Middle frontal gyrus (tissue), 1 donor: ENCODE measurements around the gene BCCIP.

ENCODE experiments used
- DNase-seq: peaks from one replicate; pipeline ENCODE4 v3.0.0-alpha.2; 2015; ENCODE audit warnings: low spot score; ENCODE audit errors: extremely low spot score

Gene BCCIP

GRCh38 chr10:125797994-125798662 is 25.2 kb upstream of the BCCIP start:
- DNase-seq = no peak

GRCh38 chr10:125799451-125800182 is 23.7 kb upstream of the BCCIP start:
- DNase-seq = no peak

- no peak for DNase-seq
Measured at GRCh38 chr10:125801574-125801973, 21.8 kb upstream of the BCCIP start.

- no peak for DNase-seq
Measured at GRCh38 chr10:125802131-125802530, 21.2 kb upstream of the BCCIP start.

DNA sequence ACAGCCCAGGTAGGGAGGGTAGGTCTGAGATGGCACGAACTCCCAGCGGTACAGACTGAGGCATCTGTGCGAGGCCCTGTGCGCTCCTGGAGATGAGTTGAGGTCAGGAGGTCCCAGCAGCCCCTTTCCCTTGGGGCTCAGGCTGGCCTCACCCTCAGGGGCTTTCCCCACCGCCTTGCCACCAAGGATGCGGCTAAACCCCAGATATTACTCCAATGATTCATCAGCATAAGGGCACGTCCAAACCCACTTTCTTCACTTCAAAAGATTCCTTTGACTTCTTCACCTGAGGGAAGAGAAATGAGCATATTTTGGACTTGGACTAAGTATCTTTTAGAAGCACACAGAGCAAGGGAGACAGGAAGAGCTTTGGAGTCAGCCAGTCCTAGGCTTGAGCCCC is 20.6 kb upstream of the BCCIP start:
- no peak for DNase-seq

DNA sequence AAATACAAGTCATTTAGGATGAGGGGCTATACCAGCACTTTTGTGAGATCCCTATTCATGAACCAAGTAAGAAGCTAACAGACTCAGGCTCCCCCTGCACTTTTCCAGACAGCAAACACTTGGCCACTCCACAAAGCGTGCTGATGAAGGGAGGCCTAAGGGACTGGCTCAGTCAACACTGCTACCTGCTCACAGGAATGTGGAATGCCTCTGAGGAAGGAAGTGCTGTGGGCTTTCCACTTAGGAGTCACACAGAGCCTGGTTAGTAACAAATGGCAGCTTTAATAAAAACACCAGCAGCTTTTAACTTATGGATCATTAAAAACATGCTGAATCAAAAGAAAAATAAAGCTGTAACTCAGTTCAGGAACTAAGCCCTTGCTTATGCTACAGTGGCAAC is 15.3 kb upstream of the BCCIP start:
- DNase-seq = no peak

GRCh38 chr10:125811251-125811650 is 12.1 kb upstream of the BCCIP start:
- no peak for DNase-seq

GRCh38 chr10:125812128-125812750 is 11.1 kb upstream of the BCCIP start:
- DNase-seq = no peak

- DNase-seq = no peak
Measured at GRCh38 chr10:125815764-125816163, 7.6 kb upstream of the BCCIP start.

- DNase-seq = no peak
Measured at GRCh38 chr10:125816548-125816947, 6.8 kb upstream of the BCCIP start.

DNA sequence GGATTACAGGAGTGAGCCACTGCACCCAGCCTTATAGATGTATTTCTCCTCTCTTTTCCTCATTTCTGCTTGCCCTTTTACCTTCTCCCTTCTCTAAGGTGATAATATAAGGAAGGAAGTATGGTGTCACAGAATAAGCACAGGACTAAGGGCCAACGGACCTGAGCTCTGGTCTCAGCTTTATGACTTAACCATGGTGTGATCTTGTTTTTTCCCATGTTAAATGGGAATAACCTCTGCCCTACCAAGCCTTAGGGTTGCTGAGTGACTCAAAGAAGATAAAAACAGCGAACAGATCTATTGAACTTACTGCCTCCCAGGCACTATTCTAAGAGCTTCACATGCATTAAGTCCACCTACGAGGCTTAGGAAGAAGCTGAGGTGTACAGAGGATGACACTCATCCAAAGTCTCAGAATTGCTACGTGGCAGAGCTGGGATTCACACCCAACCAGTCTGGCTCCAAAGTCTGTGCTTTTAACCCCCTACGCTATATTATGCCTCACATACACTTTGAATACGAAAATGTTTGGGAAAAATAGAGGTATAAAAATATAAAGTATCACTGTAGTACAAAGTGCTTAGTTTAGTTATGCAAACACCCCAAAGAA is 5.9 kb upstream of the BCCIP start:
- no peak for DNase-seq

GRCh38 chr10:125820701-125821100 is 2.6 kb upstream of the BCCIP start:
- DNase-seq = no peak

DNA sequence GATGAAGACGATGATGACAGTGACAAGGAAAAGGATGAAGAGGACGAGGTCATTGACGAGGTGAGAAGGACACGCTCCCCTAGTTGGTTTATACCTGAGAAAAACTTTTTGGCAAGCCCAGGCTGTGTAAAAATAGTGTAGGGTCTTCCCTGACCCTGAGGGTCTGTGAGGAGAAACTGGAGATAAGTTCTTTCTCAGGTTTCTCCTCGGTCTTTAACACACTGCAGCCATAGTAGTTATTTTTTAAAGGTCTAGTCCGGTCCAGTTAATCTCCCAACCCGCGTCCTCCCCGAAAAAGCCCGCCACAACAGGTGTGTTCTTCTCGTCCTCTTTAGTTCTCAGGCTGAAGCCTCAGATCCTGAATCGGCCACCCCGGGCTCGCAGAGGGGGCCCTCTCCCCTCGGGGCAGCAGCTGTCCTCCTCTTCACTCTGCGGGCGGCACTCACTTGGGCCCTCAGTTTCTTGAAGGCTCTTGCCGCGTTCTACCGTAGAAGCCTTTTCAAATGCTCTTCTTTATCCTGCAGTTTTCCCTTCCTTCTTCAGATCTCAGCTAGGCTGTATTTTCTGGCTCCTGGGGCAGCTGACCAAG is 411 bp downstream of the BCCIP start:
- DNase-seq = no peak

DNA sequence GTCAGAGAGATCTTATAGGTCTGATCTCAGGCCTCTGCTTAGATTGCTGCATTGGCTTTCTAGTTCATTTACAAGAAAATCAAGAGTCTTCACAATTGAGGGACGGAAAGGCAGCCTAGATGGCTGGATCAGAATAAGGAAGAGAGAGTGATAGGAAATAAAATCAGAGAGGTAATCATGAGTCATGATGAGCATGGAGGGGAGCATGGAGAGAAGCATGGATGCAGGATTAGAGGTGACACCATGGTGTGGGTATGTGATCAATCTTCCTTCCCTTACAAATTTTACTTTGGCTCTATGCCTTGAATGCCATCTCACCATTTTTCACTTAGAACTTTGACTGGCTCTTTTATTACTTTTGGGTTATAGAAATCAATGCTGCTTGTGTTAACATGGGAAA is 1.4 kb downstream of the BCCIP start:
- no peak for DNase-seq

DNA sequence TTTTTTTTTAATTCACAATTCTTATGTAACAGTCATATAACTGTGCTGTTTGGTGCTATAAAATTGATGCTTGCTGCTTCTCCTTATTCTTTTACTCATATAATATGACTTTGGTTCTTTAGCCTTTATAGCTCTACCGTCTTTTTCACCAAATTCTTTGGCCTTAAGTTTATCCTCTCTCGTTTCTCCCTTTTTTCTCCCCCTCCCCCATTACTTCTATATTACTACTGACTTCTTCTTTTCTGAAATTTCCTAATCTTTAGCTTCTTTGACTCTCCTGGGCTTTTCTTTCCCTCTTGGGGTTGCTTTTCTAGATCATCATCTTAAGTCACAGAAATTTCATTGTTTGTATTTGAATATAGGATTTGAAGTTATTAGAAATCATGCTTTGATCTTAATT is 3.8 kb downstream of the BCCIP start:
- DNase-seq = no peak

- no peak for DNase-seq
Measured at GRCh38 chr10:125828311-125828710, 5.0 kb downstream of the BCCIP start.

- no peak for DNase-seq
Measured at GRCh38 chr10:125836746-125837145, 13.4 kb downstream of the BCCIP start.

DNA sequence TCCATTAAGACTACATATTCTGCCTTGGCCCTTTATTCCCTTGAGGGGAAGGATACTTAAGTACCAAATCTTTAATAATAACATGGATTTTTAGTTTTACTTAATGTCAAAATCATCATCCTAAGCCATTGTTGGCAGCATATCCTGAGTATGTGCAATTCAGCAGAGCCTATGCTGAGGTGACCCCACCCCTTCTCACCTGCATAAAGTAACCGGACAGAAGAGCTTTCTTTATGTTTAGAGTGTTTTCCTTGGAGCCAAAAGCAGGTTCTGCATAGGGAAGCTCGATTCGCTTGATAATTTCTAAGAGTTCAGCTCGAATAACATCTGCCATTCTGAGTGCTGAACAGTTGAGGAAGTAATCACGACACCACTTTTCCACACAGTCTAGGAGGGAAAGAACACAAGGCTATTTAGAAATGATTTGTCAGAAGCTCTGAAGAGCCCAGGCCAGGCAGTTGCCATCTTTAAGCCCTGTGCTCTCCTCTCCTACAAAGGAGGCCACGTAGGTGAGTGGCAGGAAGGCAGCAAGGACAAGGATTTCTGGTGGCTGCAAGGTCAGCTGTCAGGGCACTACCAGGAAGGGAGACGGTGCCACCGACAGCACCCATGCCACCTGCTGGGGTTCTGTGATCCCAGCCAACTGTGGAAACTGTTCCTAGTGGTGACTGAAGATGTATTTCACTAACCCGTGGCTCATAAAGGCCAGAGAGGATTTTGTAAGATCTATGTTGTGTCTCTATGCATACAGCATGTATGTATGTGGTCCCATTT is 15.6 kb downstream of the BCCIP start:
- no peak for DNase-seq

- DNase-seq = no peak
Measured at GRCh38 chr10:125840406-125840805, 17.1 kb downstream of the BCCIP start.

- DNase-seq = no peak
Measured at GRCh38 chr10:125840955-125841354, 17.6 kb downstream of the BCCIP start.
